OCI-LY7 (cell line): ENCODE measurements around the gene NEK9.

Experiments used
- EZH2phosphoT487 ChIP-seq: fragments of 200-600 bp; sonication (generic); IDR thresholded peaks from 2 replicates; pipeline ENCODE4 v1.6.1; 2018; ENCODE audit warnings: low read depth, borderline replicate concordance, mild to moderate bottlenecking, mixed run types, antibody characterized with exemption, low read length, moderate library complexity, mixed read lengths
- TF ChIP-seq, protein P1 (sequence below): fragments of 200-600 bp; sonication (generic); conservative IDR thresholded peaks from 2 replicates; pipeline ENCODE4 v1.5.1; 2014; ENCODE audit warnings: mild to moderate bottlenecking, antibody characterized with exemption, low read length, moderate library complexity, mixed read lengths

DNA sequence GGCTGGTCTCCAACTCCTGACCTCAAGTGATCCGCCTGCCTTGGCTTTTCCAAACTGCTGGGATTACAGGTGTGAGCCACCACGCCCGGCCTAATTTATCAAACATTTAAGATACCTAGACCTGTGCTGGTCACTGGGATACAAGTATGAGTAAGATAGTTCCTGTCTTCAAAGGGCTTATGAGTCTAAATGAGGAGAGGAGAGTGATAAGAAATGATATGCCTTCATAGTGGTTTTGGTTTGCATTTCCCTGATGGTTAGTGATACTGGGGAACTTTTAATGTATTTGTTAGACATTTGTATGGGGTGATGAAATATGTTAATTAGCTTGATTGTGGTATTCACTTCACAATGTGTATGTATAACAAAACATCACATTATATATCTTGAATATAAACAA lies 28.3 kb upstream of the NEK9 start:
- TF ChIP-seq, protein P1, sequence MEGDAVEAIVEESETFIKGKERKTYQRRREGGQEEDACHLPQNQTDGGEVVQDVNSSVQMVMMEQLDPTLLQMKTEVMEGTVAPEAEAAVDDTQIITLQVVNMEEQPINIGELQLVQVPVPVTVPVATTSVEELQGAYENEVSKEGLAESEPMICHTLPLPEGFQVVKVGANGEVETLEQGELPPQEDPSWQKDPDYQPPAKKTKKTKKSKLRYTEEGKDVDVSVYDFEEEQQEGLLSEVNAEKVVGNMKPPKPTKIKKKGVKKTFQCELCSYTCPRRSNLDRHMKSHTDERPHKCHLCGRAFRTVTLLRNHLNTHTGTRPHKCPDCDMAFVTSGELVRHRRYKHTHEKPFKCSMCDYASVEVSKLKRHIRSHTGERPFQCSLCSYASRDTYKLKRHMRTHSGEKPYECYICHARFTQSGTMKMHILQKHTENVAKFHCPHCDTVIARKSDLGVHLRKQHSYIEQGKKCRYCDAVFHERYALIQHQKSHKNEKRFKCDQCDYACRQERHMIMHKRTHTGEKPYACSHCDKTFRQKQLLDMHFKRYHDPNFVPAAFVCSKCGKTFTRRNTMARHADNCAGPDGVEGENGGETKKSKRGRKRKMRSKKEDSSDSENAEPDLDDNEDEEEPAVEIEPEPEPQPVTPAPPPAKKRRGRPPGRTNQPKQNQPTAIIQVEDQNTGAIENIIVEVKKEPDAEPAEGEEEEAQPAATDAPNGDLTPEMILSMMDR: no peak
- TF ChIP-seq EZH2phosphoT487: no peak
